HG03045 (cell line): Measurements from ENCODE around the gene TAL1.

Source experiments
- ATAC-seq: cut with Tn5 transposase; IDR thresholded peaks from one replicate; pipeline ENCODE4 v1.9.1; 2021; ENCODE audit warnings: mild to moderate bottlenecking, moderate library complexity; ENCODE audit not compliant: unreplicated experiment

Gene TAL1

DNA sequence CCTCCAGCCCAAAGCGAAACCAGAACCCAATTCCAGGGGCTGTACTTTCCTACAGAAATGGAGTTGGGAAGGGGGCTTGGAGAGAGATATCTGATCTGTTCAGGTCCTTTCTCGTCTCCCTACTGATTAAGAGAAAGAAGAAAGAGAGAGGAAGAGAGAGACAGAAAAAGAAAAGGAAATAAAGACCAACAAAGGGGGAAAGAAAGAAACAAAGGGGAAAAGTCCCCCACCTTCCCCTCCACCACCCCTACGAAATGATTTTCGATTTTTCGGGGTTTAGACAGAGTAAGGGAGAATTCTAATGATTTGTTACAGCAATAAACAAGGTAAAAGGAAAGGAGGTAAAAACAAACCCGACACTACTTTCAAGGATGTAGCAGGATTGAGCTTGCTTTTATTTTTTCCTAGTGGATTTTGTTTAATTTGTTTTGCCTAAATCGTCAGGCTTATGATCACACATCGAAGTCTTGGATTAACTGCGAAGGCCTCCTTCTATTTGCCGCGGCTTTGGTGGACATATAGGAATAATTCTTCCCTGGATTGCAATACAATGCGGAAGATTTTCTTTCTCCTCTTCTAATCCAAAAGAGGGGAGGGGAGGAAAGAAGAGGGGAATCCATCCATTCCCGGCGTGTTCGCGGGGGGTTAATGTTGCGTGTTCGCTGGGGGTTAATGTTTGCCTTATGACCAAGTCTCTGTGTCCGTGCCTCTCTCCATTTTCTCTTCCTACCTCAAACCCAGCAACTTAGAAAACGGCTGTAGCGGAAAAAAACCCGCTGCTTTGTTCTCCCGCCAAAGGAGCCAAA lies 1.9 kb downstream of the TAL1 start:
- no peak for ATAC-seq

DNA sequence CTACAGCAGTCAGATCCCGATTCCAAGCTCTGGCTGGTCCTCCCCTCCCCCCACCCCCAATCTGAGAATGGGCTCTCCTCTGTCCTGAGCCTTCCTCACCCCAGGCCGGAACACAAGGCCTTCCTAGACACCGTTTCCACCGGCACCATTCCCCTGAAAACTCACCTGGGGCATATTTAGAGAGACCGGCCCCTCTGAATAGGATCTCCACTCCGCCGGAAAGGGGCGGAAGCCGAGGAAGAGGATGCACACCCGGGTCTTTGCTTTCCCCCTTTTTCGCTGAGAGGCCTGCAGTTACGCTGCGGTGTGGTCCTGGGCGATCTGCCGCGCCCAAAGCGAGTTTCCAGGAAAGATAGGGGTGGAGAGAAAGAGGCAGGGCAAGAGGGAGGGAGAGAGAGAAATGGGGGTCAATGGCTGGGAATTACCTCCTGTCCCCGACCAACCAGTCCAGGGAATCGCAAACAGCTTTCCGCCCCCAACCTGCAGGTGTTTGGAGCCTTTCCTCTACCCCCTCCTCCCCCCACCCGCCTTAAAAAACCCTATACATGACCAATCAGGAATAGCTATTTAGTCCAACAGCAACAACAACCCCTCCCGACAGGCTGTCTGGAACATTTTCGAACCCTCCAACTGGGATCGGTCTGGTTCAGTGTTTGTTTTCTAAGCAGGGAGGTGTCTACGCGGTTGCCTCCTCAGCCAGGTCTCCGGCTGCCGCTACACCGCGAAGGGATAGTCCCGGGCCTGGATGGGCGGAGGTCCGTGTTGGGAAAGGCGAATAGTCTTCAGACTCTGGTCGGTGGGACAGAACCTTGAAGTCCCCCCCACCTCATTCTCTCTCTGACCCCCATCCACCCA lies 2.8 kb downstream of the TAL1 start:
- no peak for ATAC-seq

DNA sequence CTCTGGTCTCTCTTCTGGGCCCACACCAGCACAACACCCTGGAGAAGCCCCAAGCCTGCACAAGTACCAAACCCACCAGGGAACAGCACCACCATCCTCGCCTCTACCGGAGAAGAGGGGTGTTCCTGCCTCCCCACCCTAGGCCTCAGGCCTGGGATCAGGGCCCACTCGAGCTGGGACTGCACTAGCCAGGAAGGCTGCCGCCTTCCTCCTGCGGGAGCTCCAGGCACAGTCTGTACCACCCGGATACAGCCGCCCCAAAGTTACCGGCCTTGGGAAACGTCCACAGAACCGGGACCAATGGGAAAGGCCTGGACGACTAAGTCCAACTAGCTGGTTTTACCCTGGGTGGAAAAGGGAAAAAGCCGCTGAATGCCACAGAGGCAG lies 3.4 kb downstream of the TAL1 start:
- ATAC-seq, result no peak

DNA sequence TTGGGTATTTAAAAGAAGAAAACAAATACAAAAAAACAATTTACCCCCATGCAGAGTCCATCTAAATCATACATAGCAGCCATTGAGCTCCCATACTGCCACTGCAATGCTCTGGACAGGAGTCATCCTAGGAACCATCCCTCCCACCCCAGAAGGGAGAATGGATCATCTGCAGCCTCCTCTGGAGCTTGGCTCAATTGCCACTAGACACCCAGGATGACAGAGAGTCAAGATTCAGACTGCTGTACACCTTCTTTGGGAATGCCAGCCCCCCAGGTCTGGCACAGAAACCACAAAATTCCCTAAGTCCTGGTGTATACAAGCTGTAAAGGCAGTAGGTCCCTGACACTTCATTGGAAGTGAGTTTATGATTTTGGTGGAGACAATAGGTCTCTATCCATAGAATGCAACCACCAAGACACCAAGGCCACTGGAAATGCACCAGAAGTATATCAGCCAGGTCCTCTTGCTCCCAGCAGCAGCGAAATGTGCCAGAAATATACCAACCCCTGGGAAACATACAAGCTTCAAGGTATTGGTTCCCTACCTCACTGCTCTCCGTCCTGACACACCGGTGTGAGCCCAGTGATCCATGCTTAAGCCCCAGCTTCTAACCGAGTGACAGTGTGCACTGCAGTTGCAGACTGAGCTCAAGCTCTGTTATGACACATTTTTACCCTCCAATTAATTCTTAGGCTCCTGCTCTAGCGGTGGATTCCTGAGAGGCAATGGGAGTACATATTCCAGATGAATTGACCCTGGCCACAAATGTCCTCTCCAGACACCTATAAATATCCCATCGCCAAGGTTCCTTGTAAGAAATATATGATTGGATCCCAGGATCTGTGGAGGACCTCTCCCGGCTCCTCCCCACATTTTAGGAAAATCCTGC lies 4.4 kb downstream of the TAL1 start:
- no peak for ATAC-seq

DNA sequence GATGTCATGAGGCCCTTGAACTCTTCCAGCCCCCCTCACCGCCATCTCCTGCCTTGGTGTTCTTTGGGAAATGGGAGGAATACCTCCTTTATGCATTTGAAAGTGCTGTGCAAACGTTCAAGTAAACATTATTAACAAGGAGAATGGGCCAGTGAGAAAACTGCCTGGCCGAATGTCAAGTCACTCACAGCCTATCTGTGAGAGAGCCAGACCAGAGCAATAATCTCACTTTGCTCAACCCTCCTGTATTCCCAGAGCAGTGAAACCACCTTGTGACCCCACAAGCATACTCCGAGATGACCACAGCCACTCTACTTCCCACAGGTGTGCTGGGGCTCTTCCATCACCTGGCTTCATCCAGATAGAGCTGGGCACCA lies 5.2 kb downstream of the TAL1 start:
- ATAC-seq, result no peak

DNA sequence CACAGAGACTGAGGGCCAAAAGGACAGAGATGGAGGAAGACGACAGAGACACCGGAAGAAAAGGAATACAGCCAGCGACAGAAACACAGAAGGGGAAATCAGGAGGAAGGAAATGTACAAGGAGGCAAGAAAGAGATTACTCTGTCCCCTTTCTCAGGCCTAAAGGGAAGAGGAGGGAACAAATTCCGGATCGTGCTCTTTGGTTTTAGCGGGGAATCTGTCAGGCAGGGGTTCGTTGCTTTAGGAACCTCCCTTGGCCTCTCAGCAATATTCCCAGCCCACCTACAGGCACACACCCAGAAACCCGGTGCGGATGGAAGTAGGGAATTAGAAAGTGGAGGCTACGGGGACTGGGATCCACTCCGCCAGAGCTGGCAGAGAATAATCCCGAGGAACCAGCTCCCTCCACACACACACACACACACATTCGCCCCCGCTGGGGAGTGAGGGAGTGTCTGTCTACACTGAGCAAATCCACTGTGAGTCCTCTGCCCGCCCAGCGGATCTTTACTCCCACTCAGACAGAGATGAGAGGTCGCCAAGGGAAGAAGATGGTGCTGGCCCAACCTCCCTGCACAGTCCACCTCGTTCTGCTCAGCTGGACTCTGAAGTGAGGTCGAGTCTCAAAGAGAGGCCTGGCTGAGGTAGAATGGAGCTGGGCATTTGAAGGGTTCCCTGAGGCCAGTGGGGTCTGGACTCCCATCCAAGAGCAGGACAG lies 5.7 kb downstream of the TAL1 start:
- ATAC-seq, result no peak

GRCh38 chr1:47225430-47226100 lies 6.5 kb downstream of the TAL1 start:
- no peak for ATAC-seq

DNA sequence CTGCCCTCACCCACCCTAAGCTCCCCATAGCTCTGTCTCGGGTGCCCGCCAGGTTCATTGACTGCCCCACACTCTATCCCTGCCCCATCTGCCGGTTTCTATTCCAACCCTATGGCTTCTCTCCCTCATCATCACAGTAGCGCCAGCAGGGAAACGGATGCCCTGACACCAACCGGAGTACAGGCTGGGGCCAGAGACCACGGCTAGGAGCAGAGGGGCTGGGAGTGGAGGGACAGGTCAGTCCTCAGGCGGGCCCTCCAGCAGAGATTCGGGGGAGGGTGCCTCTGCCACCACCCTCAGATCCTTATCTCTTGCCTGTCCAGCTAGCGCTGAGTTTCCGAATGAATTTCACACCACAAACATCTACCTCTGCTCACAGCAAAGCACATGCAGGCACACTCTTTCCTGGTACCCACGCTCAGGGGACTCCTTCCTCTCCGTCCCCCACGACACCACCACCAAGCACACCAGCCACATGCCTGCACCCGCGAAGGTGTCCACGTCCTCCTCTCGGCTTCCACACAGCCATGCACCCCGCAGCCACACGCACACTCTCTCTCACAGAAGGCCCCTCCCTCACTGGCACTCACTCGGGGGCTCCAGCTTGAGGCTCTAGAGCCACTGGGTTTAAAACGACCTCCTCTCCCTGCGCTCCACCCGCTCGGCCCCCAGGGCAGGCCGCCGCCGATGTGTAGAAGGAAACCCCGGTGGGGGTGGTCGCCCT lies 7.2 kb downstream of the TAL1 start:
- ATAC-seq, result no peak

DNA sequence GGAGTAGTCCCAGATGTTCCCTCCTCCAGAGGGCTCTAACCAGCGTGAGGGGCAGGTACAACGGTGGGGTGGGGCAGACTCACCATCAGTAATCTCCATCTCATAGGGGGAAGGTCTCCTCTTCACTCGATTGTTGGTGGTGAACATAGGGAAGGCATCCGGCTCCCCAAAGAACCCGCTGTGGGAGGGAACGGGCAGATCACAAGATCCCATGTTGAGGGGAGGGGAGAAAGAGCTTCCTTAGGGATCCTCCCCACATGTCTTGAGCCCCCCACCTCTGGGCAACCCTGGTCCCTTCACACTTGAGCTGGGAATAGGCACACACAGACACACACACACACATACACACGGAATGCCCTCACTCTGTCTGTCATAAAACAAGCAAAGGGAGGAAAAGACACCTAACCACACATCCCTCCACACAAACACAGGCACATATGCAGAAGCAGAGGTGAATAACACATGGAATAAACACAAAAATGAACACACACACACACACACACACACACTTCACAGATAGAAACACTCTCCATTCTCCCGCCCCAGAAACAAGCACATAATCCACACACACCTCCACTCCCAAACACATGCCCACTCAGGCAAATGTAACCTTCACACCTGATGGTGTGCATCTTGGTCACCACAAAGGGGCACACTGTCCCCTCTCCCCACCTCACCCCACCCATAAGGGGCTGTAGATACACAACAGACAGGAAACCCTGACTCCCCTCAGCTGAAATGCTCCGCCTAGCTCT lies 7.9 kb downstream of the TAL1 start:
- no peak for ATAC-seq

- no peak for ATAC-seq
Observed at GRCh38 chr1:47223174-47223920, 8.7 kb downstream of the TAL1 start.

GRCh38 chr1:47222476-47222875 lies 9.5 kb downstream of the TAL1 start:
- ATAC-seq, result no peak

GRCh38 chr1:47219590-47220220 lies 12.3 kb downstream of the TAL1 start:
- no peak for ATAC-seq

- ATAC-seq, result no peak
Observed at GRCh38 chr1:47219001-47219400, 13.0 kb downstream of the TAL1 start.

GRCh38 chr1:47216278-47217059 lies 15.6 kb downstream of the TAL1 start:
- no peak for ATAC-seq

- ATAC-seq, result no peak
Observed at GRCh38 chr1:47215713-47216112, 16.3 kb downstream of the TAL1 start.

- ATAC-seq, result no peak
Observed at GRCh38 chr1:47214549-47214948, 17.5 kb downstream of the TAL1 start.
